ENCODE results near the gene FAM187B.
"Not testable (repeated sequence)": the region's sequence is repeated elsewhere in the genome, so short reads cannot be mapped to it uniquely, and the experiment has no call there.

FAM187B gene

DNA sequence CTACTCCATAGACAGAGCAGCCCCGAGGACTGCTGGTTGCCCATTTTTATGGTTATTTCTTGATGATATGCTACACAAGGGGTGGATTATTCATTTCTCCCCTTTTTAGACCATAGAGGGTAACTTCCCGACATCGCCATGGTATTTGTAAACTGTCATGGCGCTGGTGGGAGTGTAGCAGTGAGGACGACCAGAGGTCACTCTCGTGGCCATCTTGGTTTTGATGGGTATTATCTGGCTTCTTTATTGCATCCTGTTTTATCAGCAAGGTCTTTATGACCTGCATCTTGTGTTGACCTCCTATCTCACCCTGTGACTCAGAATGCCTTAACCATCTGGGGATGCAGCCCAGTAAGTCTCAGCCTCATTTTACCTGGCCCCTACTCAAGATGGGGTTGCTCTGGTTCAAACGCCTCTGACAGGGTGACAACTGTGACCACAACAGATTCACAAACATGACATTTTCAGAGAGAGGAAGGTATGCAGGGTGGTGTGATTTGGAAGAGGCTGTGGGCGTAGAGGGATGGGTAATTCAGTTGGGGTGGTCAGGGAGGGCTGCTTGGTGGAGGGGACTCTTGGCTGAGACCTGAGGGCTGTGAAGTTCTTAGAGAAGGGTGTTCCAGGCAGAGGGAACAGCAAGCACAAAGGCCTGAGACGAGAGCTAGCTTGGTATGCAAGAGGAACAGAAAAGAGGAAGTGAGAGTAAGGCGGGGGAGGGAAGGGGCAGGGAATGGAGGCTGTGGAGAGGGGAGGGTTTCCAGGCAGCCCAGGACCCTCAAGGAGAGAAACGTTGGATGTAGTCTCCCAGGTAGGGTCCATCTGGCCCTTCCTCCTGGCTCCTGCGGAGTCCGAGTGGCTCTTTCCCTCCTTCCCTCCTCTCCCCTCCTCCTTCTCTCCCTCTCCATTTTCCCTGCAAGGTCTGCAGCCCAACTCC is 23.5 kb downstream of the FAM187B start:
- DNase-seq (ENCODE audit: low read depth, low spot score): no peak
- CTCF ChIA-PET: no interaction called here

DNA sequence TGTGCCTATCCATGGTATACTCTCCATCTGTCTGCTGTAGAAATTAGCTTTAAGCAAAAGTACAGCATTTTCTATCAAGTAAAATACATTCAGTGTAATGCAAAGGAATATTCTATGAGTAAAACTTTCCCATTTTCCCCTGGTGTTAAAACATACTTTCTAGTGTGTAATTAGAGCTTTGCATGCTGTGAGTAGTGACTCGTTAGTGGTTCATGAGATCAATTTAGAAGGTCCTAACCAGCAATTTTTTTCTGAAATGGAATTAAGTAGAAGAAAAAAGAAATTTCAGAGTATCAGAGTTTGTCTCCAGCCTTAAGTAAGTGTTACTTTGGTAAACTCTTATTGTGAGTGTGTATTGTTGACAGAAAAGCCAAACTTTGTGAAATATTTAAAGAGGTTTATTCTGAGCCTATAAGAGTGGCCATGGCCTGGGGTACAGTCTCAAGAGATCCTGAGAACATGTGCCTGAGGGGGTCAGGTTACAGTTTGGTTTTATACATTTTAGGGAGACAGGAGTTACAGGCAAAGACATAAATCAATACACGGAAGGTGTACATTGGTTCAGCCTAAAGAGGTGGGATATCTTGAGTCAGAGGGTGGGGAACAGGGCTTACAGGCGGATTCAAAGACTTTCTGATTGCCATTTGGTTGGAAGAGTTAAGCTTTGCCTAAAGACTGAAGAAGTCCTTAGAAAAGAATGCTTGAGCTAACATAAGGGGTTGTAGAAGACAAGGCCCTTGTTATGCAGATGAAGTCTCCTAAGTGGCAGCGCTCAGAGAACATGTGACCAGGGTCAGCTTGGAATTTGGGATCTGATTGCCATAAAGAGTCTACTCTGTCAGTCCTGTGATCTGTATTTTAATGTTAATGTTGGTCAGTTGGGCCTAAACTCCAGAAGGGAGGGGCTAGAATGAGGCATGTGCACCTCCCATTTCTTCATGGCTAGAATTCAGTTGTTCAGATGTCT is 25.5 kb downstream of the FAM187B start:
- POLR2A ChIA-PET: no interaction called here
- TF ChIP-seq, protein P1, sequence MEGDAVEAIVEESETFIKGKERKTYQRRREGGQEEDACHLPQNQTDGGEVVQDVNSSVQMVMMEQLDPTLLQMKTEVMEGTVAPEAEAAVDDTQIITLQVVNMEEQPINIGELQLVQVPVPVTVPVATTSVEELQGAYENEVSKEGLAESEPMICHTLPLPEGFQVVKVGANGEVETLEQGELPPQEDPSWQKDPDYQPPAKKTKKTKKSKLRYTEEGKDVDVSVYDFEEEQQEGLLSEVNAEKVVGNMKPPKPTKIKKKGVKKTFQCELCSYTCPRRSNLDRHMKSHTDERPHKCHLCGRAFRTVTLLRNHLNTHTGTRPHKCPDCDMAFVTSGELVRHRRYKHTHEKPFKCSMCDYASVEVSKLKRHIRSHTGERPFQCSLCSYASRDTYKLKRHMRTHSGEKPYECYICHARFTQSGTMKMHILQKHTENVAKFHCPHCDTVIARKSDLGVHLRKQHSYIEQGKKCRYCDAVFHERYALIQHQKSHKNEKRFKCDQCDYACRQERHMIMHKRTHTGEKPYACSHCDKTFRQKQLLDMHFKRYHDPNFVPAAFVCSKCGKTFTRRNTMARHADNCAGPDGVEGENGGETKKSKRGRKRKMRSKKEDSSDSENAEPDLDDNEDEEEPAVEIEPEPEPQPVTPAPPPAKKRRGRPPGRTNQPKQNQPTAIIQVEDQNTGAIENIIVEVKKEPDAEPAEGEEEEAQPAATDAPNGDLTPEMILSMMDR (IDR thresholded peaks at IDR 0.05; ENCODE audit: insufficient read depth, low read length, missing control alignments): no peak
- H3K4me3 ChIP-seq (ENCODE audit: low read depth, low read length): no peak overlapping the region
- CTCF ChIA-PET: interaction anchor here (1.5 kb wide), 1 partner anchor 136 kb away, joined by 4 read pairs; no protein-coding TSS in a partner anchor
- no peak for DNase-seq (ENCODE audit: low read depth, low spot score)

More for the DNA sequence above, 23.5 kb downstream of the FAM187B start:
- TF ChIP-seq, protein P1 (IDR thresholded peaks at IDR 0.05; ENCODE audit: insufficient read depth, low read length, missing control alignments): no peak
- POLR2A ChIA-PET: no interaction called here
- no peak overlapping the region for H3K4me3 ChIP-seq (ENCODE audit: low read depth, low read length)

DNA sequence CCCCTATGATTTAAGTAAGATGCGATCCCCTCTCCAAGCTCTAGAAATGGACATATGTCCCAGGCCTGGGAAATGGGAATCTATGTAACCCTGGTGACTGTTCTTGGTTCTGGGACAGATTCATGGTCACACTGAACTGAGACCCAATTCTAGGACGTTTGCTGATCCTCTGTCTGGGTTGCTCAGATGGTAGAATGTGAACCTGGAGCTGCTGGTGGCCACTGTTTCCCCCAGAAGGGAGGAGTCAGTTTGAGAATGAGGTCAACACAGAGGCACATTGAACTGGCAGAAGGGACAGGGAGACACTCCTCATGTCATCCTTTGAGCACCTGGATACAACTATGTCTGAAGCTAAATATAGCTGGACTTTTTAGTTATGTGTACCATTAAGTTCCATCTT is 29.1 kb downstream of the FAM187B start:
- TF ChIP-seq, protein P1 (IDR thresholded peaks at IDR 0.05; ENCODE audit: insufficient read depth, low read length, missing control alignments): no peak
- ChIA-PET CTCF (interaction anchor here (1.1 to 1.6 kb wide), 2 partner anchors 133 to 155 kb away, joined by 3 read pairs; no protein-coding TSS in a partner anchor), POLR2A (no interaction called here)
- no peak for DNase-seq (ENCODE audit: low read depth, low spot score)
- no peak overlapping the region for H3K4me3 ChIP-seq (ENCODE audit: low read depth, low read length)

DNA sequence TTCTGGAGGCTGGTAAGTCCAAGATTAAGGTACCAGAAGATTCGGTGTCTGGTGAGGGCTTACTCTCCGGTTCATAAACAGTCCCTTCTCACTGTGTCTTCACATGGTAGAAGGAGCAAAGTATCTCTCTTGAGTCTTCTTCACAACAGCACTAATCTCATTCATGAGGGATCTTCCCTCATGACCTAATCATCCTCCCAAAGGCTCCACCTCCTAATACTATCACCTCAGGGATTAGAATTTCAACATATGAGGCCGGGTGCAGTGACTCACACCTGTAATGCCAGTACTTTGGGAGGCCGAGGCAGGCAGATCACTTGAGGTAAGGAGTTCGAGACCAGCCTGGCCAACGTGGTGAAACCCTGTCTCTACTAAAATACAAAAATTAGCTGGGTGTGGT is 31.7 kb downstream of the FAM187B start:
- DNase-seq (ENCODE audit: low read depth, low spot score); CTCF ChIA-PET; POLR2A ChIA-PET; H3K4me3 ChIP-seq (ENCODE audit: low read depth, low read length): not testable (repeated sequence)

DNA sequence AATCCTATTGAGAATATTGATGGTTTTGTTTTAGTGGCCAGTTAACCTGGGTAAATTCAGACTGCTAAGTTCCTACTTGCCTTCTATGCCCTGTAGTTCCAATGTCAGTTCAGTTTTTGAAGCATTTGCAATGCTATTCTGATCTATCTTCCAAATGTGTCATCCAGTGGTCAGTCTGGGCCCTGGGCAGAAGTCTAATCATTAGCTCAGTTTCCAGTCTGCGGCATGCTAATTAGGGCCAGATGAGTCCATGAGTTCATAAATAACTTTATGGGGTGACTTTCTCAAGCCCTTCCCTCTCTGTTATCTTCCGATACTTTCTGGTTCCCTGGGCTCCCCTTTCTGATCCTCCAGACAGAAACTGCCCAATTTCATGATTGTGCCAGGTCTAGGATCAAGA is 32.7 kb downstream of the FAM187B start:
- ChIA-PET POLR2A (no interaction called here), CTCF (interaction anchor here (1.0 kb wide), 1 partner anchor 17 kb away, joined by 3 read pairs; no protein-coding TSS in a partner anchor)
- no peak overlapping the region for H3K4me3 ChIP-seq (ENCODE audit: low read depth, low read length)
- TF ChIP-seq, protein P1 (IDR thresholded peaks at IDR 0.05; ENCODE audit: insufficient read depth, low read length, missing control alignments): no peak
- DNase-seq (ENCODE audit: low read depth, low spot score): no peak

DNA sequence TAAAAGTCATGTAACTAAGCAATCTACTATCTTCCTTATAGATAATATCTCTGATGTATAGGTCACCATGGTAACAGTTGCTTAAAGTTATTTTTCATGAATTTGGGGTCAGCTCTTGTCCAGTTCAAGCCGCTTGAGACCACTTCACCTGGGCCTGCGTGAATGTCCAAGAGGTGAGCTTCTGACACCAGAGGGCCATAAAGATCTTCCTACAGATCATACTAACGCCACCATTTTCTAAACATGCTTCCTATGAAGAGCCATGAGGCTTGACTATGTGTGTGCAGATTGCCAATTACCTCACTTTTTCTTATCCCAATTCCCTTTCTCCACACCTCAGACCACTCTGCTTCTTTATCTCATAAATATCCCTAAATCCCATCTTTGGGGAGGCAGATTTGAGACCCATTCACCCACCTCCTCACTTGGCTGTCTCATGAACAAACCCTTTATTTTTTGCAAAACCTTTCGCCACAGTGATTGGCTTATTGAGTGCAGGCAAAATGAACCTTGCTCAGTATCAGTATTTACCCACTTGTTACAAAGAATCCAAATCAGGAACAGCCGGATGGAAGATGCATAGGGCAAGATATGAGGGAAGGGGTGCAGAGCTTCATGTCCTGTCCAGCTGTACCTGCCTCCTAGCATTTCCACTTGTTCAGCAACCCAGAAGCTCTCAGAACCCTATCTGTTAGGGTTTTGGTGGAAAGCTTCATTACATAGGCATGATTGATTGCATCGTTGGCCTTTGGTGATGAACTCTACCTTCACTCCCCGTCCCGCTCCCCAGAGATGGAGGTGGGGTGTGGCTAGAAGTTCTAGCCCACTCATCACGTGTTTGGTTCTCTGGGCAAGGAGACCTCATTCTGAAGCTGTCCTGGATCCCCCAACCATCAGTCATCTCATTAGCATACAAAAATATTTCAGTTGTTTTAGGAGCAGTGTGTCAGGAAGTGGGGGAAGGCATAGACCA is 34.2 kb downstream of the FAM187B start:
- ChIA-PET CTCF (interaction anchor here (0.7 to 1.1 kb wide), 2 partner anchors 41 to 210 kb away, joined by 3 to 4 read pairs; no protein-coding TSS in a partner anchor), POLR2A (interaction anchor here (0.7 kb wide), 1 partner anchor 322 kb away, joined by 4 read pairs; no protein-coding TSS in a partner anchor)
- no peak overlapping the region for H3K4me3 ChIP-seq (ENCODE audit: low read depth, low read length)
- DNase-seq (ENCODE audit: low read depth, low spot score): no peak
- TF ChIP-seq, protein P1 (IDR thresholded peaks at IDR 0.05; ENCODE audit: insufficient read depth, low read length, missing control alignments): no peak
